Transverse colon (tissue), 4 donors: ENCODE measurements around the gene DDX39B. TPM values are rescaled to one million over a fixed set of nuclear protein-coding genes. Genes with fewer than 3 reads are reported as not detected.

Experiments
- DNase-seq: peaks from one replicate; pipeline ENCODE4 v3.0.0-alpha.2; 2019
- H3K27ac ChIP-seq, 4 donors: fragments of 200-600 bp; sonication (generic); 2 replicates each; pipeline ENCODE4 v1.5.1; 2016 to 2018; ENCODE audit warnings: inconsistent platforms in 4 of 4
- H3K27me3 ChIP-seq: fragments of 200-600 bp; sonication (generic); 2 replicates; pipeline ENCODE4 v1.5.1; 2017; ENCODE audit warnings: inconsistent platforms
- H3K36me3 ChIP-seq, 4 donors: fragments of 200-600 bp; sonication (generic); 2 replicates each; pipeline ENCODE4 v1.5.1; 2017 to 2019; ENCODE audit warnings: inconsistent platforms in 4 of 4
- H3K4me1 ChIP-seq, 4 donors: fragments of 200-600 bp; sonication (generic); 2 replicates each; pipeline ENCODE4 v1.5.1; 2017 to 2020; ENCODE audit warnings: inconsistent platforms in 4 of 4
- H3K4me3 ChIP-seq, 4 donors: fragments of 200-600 bp; sonication (generic); 1 replicate in 1 of 4; 2 replicates in 3 of 4; pipeline versions ENCODE4 v1.5.1 to v1.6.1; 2017 to 2019; ENCODE audit warnings: inconsistent platforms in 4 of 4
- H3K9me3 ChIP-seq, 2 donors: fragments of 200-600 bp; sonication (generic); 2 replicates each; pipeline ENCODE4 v1.5.1; 2017 to 2019; ENCODE audit warnings: inconsistent platforms in 2 of 2
- EP300 ChIP-seq: sonication (generic); formaldehyde crosslinking; IDR thresholded peaks from one replicate; pipeline ENCODE4 v1.6.1; 2017; ENCODE audit warnings: antibody characterized with exemption, low read depth
- POLR2A ChIP-seq: fragments of 450-650 bp; IDR thresholded peaks from one replicate; pipeline ENCODE4 v1.6.1; 2016; ENCODE audit warnings: antibody characterized with exemption, mild to moderate bottlenecking, moderate library complexity
- POLR2AphosphoS5 ChIP-seq, 3 donors: sonication (generic); formaldehyde crosslinking; IDR thresholded peaks; one replicate each; pipeline ENCODE4 v1.6.1; 2016; ENCODE audit warnings: antibody characterized with exemption in 3 of 3
- WGBS, 2 donors: methylation state at CpG; one replicate each; pipeline ENCODE4 v1.1.5; 2018; ENCODE audit warnings: low coverage in 1 of 2; 5-methylcytosine and 5-hydroxymethylcytosine counted together
- in situ Hi-C, 4 donors: fragments of 200-750 bp; cut with MboI; loops; one replicate each; pipeline versions ENCODE4 v1.15.0 to v1.15.1; 2017; ENCODE audit warnings: low sequenced_read_pairs in 3 of 4, low pct_ligation_motif_present in 1 of 4, low pct_unique_long_range_greater_than_20kb in 1 of 4
- intact Hi-C: fragments of 100-400 bp; cut with DNase I; formaldehyde crosslinking; loops from one replicate; pipeline ENCODE4 v1.15.1; 2023; ENCODE audit warnings: low total_unique reads
- small RNA-seq, 4 donors: library from RNA; depleted of rRNA; stranded (forward); fragments of <200 nt; gene quantifications; one replicate each; pipeline ENCODE3, GENCODE V24; 2016
- total RNA-seq, 4 donors: library from RNA; depleted of rRNA; stranded (reverse); fragments of >200 nt; gene quantifications; one replicate each; pipeline ENCODE4 v1.1.0, GENCODE V29; 2016
- TF ChIP-seq, protein P1 (sequence below), 5 experiments: fragments of 200-600 bp in 3 of 5; fragments of 450-650 bp in 2 of 5; sonication (generic) in 3 of 5; IDR thresholded peaks; 1 replicate in 2 of 5; 2 replicates in 3 of 5; pipeline ENCODE4 v1.5.1; 2016 to 2017; ENCODE audit warnings: antibody characterized with exemption in 5 of 5, inconsistent platforms in 3 of 5, mild to moderate bottlenecking in 2 of 5, moderate library complexity in 1 of 5

DDX39B gene
- total RNA-seq, 4 donors from 2014 or later = 147 to 519 (median 271) TPM

GRCh38 chr6:31483392-31483791 lies 58.4 kb downstream of the DDX39B start:
- in situ Hi-C loops = no loop called here
- Histone ChIP-seq H3K4me3 (no peak overlapping the region), H3K4me1 (no peaks in the 10 kb centered on the region), H3K27me3 (no peaks in the 10 kb centered on the region), H3K36me3 (no peaks in the 10 kb centered on the region), H3K9me3 (no peaks in the 10 kb centered on the region), H3K27ac (no peak overlapping the region)
- TF ChIP-seq POLR2AphosphoS5 (IDR thresholded peaks at IDR 0.05) (no peak), POLR2A (no peak), EP300 (no peak)
- TF ChIP-seq, protein P1, sequence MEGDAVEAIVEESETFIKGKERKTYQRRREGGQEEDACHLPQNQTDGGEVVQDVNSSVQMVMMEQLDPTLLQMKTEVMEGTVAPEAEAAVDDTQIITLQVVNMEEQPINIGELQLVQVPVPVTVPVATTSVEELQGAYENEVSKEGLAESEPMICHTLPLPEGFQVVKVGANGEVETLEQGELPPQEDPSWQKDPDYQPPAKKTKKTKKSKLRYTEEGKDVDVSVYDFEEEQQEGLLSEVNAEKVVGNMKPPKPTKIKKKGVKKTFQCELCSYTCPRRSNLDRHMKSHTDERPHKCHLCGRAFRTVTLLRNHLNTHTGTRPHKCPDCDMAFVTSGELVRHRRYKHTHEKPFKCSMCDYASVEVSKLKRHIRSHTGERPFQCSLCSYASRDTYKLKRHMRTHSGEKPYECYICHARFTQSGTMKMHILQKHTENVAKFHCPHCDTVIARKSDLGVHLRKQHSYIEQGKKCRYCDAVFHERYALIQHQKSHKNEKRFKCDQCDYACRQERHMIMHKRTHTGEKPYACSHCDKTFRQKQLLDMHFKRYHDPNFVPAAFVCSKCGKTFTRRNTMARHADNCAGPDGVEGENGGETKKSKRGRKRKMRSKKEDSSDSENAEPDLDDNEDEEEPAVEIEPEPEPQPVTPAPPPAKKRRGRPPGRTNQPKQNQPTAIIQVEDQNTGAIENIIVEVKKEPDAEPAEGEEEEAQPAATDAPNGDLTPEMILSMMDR (IDR thresholded peaks at IDR 0.05) = no peak
- DNase-seq = no peak
- WGBS, 2 donors = 51 to 80% methylated on average over 2 of the region's 2 CpGs
- intact Hi-C loops = no loop called here

DNA sequence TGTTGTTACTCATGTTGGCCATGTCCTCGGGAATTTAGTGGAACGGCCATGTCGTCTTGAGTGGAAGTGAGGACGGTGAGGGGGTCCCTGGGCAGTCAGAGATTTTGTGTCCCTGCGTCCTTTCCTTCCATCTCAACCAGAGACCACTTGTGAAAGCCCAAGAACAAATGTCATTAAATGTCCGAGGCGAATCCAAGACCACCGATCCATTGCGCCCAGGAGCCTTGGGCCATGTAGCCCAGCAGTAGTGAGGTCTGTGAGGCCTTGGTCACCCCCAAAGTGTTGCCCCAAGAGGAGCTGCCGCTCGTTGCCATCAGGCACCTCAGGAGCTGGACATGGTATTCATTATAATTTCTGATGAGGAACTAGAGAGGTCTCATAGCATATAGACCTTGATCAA lies 61.2 kb downstream of the DDX39B start:
- Histone ChIP-seq H3K9me3 (no peaks in the 10 kb centered on the region), H3K27ac (no peak overlapping the region), H3K4me1 (no peaks in the 10 kb centered on the region), H3K4me3 (no peak overlapping the region), H3K36me3 (no peaks in the 10 kb centered on the region), H3K27me3 (no peaks in the 10 kb centered on the region)
- WGBS, 2 donors = 83% methylated on average over 11 of the region's 11 CpGs; no CpG with 5 or more reads in 1 of the 2 donors
- in situ Hi-C loops = no loop called here
- TF ChIP-seq POLR2A (no peak), EP300 (no peak), POLR2AphosphoS5 (IDR thresholded peaks at IDR 0.05) (no peak)
- TF ChIP-seq, protein P1 (IDR thresholded peaks at IDR 0.05) = no peak
- no peak for DNase-seq
- intact Hi-C loops = no loop called here

Small RNAs within 50 kb of the gene (small RNA-seq; reads per million reads assigned to genes)
- gene AL663061.1 (0 reads per million in 4 donors), gene RF00019 (0 reads per million in 4 donors), gene SNORD117 (96.4 to 472 (median 126) reads per million in 4 donors), gene SNORD84 (0 reads per million in 4 donors)

Other genes with a start within 250 kb of the DDX39B start
- 1,000 to 10,000 TPM in 3 of 4 donors, 100 to 1,000 TPM in 1; 915 to 3,432 (median 2,814) TPM for gene HLA-B, start 184.8 kb downstream of the DDX39B start, total RNA-seq
- 10 to 100 TPM in 3 of 4 donors, 1 to 10 TPM in 1; 7.8 to 45.3 (median 19.9) TPM for gene MICA, start 138.4 kb downstream of the DDX39B start, total RNA-seq
- 1 to 10 TPM; 1.4 to 9.7 (median 4.0) TPM for gene MICB, start 43.9 kb downstream of the DDX39B start, total RNA-seq
- not detected for gene MCCD1, start 13.0 kb downstream of the DDX39B start, total RNA-seq
- gene ATP6V1G2, start 4.6 kb upstream of the DDX39B start, total RNA-seq = under 1 TPM in 2 of 4 donors, not detected in 2; 0.82 to 0.95 TPM
- 10 to 100 TPM; 13.7 to 29.5 (median 22.9) TPM for gene NFKBIL1, start 5.6 kb upstream of the DDX39B start, total RNA-seq
- not detected for gene LTA, start 30.3 kb upstream of the DDX39B start, total RNA-seq
- gene TNF, start 33.6 kb upstream of the DDX39B start, total RNA-seq = 1 to 10 TPM in 1 of 4 donors, under 1 TPM in 1, not detected in 2; 0.41 to 1.1 TPM
- 10 to 100 TPM in 1 of 4 donors, 1 to 10 TPM in 1, not detected in 2; 7.6 to 34.8 TPM for gene LTB, start 40.4 kb upstream of the DDX39B start, total RNA-seq
- 1 to 10 TPM in 3 of 4 donors, not detected in 1; 1.1 to 7.6 (median 1.9) TPM for gene LST1, start 44.3 kb upstream of the DDX39B start, total RNA-seq
- not detected for gene NCR3, start 51.0 kb upstream of the DDX39B start, total RNA-seq
- 10 to 100 TPM in 2 of 4 donors, 1 to 10 TPM in 1, not detected in 1; 9.4 to 19.5 (median 17.3) TPM for gene AIF1, start 73.2 kb upstream of the DDX39B start, total RNA-seq
- gene PRRC2A, start 78.7 kb upstream of the DDX39B start, total RNA-seq = 100 to 1,000 TPM in 1 of 4 donors, 10 to 100 TPM in 3; 63.9 to 138 (median 85.8) TPM
- gene BAG6, start 110.7 kb upstream of the DDX39B start, total RNA-seq = 100 to 1,000 TPM; 221 to 310 (median 231) TPM
- 1 to 10 TPM in 2 of 4 donors, not detected in 2; 2.2 to 5.5 TPM for gene APOM, start 113.9 kb upstream of the DDX39B start, total RNA-seq
- 10 to 100 TPM; 18.7 to 45.7 (median 25.2) TPM for gene C6orf47, start 118.8 kb upstream of the DDX39B start, total RNA-seq
- 10 to 100 TPM in 3 of 4 donors, 1 to 10 TPM in 1; 2.4 to 32.9 (median 23.2) TPM for gene GPANK1, start 123.0 kb upstream of the DDX39B start, total RNA-seq
- 100 to 1,000 TPM; 182 to 231 (median 210) TPM for gene CSNK2B, start 124.1 kb upstream of the DDX39B start, total RNA-seq
- 10 to 100 TPM in 2 of 4 donors, 1 to 10 TPM in 2; 2.4 to 21.3 (median 10.3) TPM for gene LY6G5B, start 128.0 kb upstream of the DDX39B start, total RNA-seq
- 1 to 10 TPM in 1 of 4 donors, under 1 TPM in 1, not detected in 2; 0.95 to 2.2 TPM for gene LY6G5C, start 139.1 kb upstream of the DDX39B start, total RNA-seq
- 10 to 100 TPM; 45.4 to 72.8 (median 67.4) TPM for gene ABHD16A, start 161.3 kb upstream of the DDX39B start, total RNA-seq
- gene LY6G6F, start 164.9 kb upstream of the DDX39B start, total RNA-seq = not detected
- not detected for gene LY6G6D, start 173.3 kb upstream of the DDX39B start, total RNA-seq
- not detected for gene LY6G6C, start 179.7 kb upstream of the DDX39B start, total RNA-seq
- gene MPIG6B, start 181.4 kb upstream of the DDX39B start, total RNA-seq = under 1 TPM in 1 of 4 donors, not detected in 3; 0.16 TPM
- gene DDAH2, start 187.3 kb upstream of the DDX39B start, total RNA-seq = 100 to 1,000 TPM in 3 of 4 donors, 10 to 100 TPM in 1; 78.3 to 148 (median 107) TPM
- 100 to 1,000 TPM; 253 to 375 (median 362) TPM for gene CLIC1, start 194.5 kb upstream of the DDX39B start, total RNA-seq
- 100 to 1,000 TPM in 1 of 4 donors, 10 to 100 TPM in 3; 16.5 to 159 (median 43.9) TPM for gene MSH5, start 198.0 kb upstream of the DDX39B start, total RNA-seq
- 10 to 100 TPM in 1 of 4 donors, 1 to 10 TPM in 1, not detected in 2; 3.3 to 11.1 TPM for gene SAPCD1, start 220.7 kb upstream of the DDX39B start, total RNA-seq
- 10 to 100 TPM in 2 of 4 donors, 1 to 10 TPM in 2; 7.6 to 22.1 (median 9.6) TPM for gene VWA7, start 235.3 kb upstream of the DDX39B start, total RNA-seq